Measurements from ENCODE around the gene SF3B4.

Gene SF3B4

DNA sequence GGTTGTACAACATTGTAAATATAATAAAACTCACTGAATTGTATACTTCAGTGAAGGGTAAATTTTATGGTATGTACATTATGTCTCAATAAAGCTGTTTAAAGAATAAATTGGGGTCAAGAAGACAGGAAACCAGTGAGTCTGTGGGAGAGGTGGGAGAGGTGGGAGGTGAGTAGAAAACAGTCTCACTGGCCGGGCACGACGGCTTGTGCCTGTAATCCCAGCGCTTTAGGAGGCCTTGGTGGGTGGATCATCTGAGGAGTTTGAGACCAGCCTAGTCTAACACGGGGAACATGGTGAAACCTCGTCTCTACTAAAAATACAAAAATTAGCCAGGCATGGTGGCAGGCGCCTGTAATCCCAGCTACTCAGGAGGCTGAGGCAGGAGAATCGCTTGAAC, 4.9 kb upstream of the SF3B4 start:
- no peak for DNase-seq

DNA sequence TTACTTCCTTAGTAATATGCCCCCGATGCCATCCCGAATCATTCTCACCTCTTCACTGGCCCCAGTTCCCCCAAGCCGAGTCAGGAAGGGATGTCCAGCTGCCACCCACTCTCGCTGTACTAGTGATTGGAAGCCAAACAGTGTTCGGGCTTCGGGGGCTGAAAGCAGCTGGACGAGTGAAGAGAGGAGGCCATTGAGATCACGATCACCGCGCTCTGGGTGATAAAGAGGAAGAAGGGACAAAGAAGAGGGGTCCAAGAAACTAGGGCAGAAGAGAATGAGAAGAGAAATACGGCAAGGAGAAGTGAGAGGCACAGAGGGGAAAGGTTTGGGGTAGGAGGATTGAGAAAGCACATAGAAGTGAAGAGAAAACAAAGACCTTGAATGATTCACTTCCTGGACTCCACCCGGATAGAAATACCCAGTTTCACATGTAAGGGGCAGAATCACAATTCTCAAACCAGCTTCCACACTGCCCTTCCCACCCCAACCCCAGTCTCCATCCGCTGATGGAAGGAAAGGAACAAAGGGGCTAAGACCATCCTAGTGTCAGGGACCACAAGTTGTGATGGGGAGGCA, 3.7 kb upstream of the SF3B4 start:
- DNase-seq = no peak

DNA sequence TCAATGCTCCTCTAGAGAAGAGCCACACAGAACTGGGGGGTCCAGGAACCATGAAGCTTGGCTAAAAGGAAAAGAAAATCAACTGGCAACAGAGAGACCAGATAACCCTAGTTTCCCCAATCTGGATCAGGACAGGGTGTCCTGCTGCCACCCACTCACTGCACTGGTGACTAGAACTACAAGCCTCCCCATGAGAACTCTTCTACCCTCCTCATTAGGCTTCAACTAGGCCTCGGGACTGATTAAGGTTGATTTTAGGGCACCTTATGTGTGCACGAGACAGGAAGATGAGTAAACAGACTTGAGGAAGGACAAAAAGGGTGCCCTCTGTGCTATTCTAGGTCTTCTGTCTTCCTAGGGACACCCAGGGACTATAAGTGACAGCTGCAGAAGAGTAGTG, 2.3 kb upstream of the SF3B4 start:
- DNase-seq = no peak

DNA sequence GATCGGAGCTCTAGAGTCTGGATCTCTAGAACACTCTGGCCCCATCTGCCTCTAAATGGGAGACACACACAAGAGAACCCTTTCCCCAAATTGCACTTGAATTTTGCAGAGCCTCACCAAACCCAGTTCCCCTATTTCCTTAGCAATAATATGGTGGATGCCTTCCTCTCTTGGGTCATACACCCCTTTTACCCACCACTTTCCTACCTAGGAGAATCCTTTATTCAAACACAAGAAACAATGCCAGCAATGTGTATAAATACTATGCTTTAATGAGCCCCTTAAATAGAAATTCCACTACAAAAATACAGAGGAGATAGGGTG, 760 bp upstream of the SF3B4 start:
- DNase-seq = no peak

DNA sequence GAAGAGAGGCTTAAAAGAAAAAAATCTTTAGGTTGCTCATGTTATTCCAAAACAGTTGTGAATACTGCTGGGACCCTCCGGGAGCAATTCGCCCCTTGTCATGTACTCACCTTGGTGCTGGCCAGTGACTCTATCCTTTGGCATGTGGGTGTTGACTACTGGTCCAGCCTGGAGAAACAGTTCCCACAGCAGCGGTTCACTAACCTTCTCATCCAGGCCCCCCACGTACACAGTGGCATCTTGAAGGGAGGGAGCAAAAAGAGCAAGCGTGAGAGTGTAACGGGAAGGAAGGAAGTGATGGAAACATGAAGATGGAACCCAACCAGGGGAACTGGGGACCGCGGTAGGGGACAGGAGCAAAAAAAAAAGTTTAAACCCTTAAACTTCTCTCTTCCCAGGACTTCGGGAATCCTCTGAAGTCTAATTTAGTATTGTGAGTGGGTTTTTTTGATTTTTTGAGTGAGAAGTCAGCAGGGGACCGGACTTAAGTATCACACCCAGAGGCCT, 494 bp downstream of the SF3B4 start:
- no peak for DNase-seq

DNA sequence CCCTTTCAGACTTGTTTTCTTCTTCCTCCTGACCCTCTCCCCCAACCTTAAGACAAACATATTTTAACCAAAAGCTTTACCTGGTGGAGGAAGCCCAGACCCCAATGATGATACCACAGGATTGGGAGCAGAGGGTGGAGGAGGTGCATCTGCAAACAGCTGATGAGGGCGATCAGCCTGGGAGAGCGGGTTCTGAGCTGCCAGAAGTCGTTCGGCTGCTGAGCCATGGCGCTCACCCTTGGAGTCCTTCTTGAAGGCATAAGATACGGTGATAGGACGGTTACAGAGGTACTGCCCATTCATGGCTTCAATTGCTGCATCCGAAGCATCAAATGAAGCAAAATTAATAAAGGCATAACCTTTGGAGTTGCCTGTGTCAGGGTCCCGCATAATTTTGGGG, 1.3 kb downstream of the SF3B4 start:
- DNase-seq = no peak

DNA sequence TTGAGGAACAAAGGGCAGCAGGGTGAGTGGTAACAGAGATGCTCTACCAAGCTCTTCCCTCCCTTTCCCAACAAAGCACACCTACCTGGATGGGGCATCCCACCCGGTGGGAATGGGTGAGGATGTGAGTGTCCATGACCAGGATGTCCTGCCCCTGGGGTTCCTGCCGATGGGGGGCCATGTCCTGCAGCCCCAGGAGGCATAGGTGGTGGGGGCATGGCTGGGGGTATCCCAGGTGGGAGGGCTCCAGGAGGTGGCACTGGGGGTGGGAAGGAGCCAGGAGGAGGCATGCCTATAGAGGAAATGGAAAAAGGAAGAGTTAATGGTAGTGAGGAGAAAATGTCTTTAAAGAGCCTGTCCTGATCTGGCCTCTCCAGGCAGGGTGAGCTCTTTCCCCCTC, 1.9 kb downstream of the SF3B4 start:
- no peak for DNase-seq

DNA sequence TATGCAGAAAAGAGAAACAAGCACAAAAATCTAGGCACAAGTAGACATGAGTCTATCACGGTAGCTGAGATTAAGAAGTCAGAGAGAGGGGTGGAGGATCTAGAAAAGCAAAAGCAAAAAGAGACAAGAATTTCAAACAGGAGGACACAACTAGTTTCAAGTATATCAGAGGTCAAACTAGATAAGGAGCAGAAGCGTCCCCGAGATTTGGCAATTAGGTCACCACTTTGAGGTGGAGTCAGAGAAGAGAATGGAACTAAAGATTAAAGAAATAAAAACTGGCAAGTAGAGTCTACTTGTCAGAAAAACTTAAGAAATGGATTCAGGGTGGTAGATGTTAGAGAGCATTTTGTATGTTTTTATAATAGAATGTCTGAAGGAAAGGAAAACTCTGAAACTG, 2.3 kb downstream of the SF3B4 start:
- DNase-seq = no peak

DNA sequence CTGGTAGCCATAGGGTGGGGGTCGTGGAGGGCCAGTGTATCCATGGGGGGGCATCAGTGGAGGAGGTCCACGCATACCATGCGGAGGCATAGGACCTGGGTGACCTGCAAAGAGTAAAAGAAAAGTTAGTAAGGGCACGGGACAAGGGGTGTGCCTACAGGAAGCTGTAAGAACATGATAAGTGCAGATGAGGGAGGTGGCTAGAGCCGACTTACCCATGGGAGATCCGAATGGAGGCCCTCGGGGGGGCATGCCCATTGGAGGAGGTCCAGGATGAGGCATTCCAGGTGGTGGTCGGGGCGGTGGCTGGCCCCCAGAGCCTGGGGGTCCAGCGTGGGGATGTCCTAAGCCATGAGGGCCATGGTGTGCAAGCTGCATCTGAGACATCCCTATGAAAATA, 4.0 kb downstream of the SF3B4 start:
- DNase-seq = no peak

DNA sequence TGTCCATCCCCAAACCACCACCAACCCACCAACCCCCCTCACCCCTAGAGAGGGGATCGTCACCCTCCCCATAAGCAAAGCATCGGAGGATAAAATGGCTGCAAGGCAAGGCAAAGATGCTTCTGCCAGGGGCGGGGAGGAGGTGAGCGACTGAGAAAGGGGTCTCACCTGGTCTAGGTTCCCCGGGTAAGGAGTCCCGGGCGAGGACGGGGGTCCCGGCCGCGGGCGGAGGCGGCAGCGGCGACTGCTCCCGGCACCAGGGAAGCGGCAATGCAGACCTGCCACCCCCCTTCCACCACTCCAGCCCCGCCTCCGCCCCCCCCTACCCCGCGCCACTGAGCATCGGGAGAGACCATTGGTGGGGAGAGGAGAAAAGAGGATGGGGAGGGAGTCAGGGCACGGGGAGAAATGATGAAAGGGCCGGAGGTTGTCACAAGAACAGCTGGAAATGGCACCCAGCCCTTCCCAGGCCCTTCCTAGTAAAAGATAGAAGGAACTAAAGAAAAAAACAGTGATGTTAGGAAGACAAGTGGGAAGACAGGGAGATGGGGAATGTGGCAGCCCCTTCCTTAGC, 9.9 kb downstream of the SF3B4 start, which contains the start of gene SV2A:
TSS of gene SV2A (minus strand) at position 274 of the 574 bp plus-strand sequence. CDS start 4,004 bp downstream, outside the sequence.
- DNase-seq = peak; percentile 55 to 56

DNA sequence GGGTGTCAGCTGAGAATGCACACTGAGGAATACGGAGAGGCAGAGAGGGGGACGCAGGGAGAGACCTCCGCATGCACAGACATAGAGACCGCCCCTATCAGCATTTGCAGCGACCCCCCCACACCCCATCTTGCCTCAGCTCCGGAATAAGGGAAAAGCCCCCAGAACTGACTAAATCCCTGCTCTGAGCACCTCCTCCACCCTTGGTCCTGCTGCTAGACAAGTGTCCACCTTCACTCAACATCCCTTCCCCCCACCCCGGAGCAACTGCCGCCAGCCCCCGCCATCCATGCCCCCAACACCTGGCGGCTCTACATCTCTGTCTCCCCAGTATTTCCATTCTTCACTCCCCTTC, 10.7 kb downstream of the SF3B4 start:
- no peak for DNase-seq

DNA sequence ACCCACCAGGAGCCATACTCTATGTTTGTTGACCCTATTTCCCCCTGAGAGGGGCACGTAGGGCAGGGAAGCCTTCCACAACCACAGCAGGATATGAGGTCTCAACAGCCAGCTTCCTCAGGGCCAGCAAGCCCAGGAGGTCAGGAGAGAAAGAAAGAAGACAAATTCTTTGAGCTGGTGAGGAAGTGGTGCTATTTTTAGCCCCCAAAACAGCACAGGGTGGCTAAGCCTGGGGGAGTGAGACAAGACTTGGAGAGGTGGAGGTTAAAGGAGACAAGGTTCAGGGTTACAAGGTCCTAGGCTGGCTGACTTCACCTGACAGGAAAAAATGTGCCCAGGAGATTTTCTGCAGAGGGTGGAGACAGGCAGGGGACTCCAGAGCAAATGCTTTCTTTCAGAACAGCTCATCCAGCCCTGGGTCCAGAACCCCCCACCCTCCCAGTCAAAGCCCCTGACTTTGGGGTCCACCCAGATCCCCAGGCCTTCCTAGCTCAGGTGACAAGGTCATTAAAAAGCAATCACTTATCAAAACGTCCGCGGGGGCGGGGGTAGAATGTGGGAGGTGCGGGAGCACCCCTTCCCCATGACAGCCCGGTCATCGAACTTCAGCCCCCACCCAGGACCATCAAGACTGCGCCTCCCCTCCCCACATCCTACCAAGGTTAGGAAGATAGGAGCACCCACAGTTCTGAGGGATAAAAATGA, 11.3 kb downstream of the SF3B4 start:
- DNase-seq = no peak

DNA sequence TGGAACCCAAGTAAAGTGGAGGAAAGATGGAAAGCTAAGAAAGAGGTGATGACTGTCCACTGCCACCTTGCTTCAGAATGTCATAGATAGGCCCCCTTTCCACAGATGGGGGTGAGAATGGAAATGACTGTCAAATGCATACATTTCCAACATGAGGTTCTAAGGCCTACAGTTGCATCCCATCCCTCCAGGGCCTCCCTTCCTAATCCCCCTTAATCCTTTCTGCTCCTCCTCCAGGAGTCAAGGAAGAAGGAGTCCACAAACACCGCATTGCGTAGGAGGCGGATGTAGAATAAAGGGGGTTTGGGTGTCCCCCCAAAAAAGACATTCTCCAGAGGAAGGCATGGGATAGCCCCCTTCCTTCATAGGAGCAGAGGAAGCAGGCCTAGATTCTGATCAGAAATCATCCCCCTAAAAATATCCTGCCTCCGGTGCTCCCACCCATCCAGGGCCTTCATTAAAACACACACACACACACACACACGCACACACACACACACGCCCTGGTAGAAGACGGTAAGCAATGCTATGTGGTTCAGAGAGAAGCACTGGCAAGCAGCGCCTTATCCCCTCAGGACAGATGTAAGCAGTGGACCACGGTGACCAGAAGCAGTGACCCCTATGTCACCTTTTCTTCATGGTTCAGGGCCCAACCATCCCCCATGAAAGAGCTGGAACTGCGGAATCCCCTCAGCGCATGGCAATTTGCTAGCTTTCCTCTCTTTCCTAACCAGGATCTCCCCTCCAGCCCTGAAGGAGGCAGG, 12.0 kb downstream of the SF3B4 start:
- DNase-seq = no peak

DNA sequence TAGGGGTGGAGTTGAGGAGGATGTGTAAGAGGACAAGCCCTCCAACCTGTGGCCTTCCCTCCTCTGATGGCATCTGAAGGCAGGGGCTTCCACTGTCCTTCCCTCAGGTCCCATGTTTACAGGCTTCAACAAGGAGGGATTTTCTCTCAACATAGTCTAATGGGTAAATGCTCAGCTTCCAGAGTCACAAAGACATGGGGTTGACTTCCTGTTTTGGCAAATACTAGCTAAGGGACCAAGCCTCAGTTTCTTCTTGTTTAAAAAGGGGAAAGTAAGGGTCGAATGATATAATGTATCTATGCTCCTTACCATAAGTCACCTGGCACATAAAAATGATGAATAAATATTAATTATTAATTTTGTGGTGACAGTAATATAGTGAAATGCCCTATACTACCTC, 13.1 kb downstream of the SF3B4 start:
- DNase-seq = no peak

DNA sequence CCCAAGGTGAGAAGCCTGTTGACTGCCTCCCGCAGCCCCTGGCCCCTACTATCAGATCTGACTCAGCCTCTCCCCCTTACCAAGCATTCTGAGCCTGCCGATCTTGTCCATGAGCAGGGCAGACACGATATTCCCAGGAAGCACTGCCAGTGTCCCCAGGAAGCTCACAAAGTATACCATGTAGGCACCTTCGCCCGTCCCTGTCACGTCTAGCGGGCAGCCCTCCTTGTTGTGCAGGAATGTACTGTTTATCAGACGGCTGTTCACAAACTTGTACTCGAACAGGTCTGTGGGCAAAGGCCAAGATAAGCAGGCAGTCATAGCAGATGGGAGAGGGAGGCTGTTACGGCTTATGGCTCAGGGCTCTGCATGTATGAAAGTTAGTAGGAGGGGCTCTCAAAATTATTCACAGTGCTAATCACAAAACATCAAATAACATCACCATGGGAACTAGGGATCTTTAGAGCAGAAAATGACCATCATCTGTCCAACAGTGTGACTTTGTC, 21.0 kb downstream of the SF3B4 start:
- no peak for DNase-seq

DNA sequence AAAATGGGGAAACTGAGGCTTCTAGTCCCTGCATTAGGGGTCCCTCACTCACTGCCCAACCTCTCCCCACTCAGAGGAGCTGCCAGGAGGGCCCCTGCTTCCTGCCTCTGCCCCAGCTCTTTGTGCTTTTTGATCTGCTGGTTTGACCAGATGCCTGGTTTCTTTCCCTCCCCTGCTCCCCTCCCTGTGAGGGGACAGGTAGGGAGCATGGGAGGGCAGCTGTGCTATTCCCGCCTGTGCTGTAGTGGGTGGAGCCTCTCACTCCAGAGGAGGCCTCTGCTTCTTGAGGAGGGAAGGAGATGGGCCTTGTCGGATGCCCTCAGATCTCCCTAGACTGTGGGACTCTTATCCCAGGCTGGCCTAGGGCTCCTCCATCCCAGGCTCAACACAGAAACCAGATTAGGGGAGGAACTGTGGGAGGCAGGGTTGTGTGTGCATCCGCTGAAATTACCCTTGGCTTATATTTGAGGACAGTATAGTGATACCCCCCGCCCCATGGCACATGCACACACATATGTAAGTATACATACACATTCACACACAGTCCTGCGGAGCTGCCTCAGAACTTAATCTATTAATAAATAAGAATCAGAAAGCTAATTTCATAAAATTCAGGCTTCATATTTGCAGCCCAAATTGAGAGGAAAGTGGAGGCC, 23.6 kb downstream of the SF3B4 start:
- DNase-seq = no peak

DNA sequence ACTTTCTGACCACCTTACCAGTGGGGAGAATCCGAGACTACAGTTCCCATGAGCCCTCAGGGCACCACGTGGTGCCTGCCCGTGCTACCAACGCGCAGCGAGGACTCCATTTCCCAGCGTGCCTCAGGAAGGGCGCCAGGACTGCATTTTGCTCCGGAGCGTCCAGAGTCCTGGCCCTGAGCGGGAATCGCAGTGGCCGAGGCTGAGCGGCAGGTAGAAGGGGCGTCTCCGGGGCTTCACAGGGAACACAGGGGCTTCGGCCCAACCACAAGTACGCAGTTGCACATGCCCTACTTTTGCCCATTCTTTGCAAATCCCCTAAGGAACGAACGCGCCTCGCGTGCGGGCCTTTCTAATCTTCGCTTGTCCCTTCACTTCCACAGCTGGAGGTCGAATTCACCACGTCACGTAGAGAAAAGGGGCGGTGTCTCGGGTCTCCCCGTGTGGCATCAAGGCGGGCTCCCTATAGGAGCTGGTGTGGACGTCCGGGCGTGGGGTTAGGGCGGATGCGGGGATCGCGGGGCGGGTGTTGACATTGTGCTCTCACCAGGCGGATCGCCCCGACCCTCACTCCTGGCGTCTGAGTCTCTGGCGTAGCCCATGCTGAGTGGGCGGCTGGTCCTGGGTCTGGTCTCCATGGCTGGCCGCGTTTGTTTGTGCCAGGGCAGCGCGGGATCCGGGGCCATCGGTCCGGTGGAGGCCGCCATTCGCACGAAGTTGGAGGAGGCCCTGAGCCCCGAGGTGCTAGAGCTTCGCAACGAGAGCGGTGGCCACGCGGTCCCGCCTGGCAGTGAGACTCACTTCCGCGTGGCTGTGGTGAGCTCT, 27.9 kb downstream of the SF3B4 start, which contains the start of gene BOLA1:
TSS of gene BOLA1 (plus strand) at position 109 of the 825 bp plus-strand sequence. CDS start at position 601, 492 bp downstream.
- DNase-seq = peak; percentile 82 to 86

DNA sequence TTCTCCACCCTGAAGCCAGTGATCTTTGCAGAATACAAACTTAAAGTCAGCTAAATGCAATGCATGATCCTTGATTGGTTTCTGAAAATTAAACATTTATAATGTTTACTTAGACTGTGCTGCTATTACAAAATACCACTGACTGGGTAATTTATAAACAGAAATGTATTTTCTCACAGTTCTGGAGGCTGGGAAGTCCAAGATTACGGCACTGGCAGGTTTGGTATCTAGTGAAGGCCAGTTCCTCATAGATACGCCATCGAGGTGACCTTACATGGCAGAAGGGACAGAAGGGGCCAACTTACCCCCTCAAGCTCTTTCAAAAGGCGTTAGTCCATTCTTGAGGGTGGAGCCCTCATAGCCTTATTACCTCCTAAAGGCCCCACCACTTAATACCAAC, 31.0 kb downstream of the SF3B4 start:
- DNase-seq = no peak

DNA sequence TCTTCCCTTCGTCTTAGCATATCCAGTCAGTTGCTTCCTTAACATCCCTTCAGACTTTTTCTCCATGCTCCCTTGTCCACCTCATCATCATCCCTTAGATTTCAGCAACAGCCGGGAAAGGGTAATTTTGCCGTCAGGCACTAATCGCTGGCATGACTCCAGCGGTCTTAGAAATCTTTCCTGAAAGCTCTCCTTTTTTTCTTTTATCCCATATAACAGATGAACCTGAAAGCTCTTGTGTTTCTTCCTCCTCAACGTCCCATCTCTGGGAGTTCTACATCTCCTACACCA, 38.7 kb downstream of the SF3B4 start:
- no peak for DNase-seq

DNA sequence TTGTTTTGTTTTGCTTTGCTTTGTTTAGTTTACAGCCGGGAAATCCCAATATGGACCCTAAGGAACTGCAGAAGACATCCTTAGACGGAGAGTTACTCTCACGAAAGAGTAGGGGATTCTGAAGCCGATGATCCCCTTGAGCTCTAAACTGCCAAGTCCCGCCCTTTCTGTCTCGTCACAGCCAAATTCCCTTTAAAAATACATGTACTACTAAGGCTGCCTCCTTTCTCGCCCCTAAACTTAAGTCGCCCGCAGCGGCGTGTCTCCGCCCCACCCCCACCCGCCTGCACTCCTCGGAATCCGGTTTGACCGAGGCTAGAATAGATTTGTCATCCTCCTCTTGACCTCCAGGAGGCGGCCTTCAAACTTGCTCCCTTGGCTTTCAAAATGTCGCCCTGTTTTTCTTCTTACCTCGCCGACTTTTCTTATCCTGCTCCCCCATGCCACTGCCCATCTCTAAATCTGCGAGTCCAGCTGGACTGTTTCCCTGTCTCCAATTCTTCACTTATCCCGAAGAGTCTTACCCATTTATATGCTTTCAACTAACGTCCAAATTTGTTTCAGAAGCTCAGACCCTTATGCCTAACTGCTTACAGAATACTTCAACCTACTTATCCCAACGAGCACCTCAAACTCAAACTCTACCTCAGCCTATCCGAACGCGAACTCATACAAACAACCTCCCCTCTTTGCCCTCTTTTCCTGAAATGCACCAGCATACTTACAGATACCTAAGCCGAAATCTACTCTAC, 39.2 kb downstream of the SF3B4 start:
- peak; percentile 83 to 86 for DNase-seq

DNA sequence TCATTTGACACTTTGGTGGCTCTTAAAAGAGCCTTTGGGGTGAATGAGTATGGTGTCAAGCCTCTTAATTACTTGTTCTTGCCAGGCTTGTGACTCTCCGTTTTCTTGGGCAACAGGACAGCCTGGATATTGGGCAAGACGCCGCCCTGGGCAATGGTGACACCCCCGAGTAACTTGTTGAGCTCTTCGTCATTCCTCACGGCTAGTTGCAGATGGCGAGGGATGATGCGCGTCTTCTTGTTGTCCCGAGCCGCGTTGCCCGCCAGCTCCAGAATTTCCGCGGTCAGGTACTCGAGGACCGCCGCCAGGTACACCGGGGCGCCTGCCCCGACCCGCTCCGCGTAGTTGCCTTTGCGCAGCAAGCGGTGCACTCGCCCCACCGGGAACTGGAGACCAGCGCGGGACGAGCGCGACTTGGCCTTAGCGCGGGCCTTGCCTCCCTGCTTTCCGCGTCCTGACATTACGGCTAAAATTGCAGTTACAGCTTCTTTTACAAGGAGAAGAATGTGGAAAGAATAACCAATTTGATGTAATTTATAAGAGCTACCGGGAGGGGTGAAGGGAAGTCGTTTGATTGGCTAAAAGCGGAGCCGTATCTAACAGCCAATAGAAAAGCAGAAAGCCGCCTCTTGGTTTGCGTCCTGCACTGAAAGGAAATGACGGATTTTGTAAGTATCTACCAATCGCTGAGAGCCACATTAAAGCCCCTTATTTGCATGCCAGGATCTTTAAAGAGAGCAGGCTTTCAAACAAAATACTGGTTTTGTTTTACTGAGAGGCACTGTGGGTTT, 40.0 kb downstream of the SF3B4 start:
- peak; percentile 65 to 71 for DNase-seq
